HCEC 1CT (cell line): ENCODE results near the gene CDAN1.

Experiments
- DNase-seq: peaks from one replicate; pipeline ENCODE4 v3.0.0-alpha.2; 2017

The CDAN1 gene

GRCh38 chr15:42734076-42734672, 2.8 kb downstream of the CDAN1 start:
- no peak for DNase-seq

GRCh38 chr15:42733027-42733426, 3.9 kb downstream of the CDAN1 start:
- no peak for DNase-seq

GRCh38 chr15:42732095-42732827, 4.7 kb downstream of the CDAN1 start:
- no peak for DNase-seq

- DNase-seq: no peak
These were observed 5.5 kb downstream of the CDAN1 start for GRCh38 chr15:42731461-42731860.

GRCh38 chr15:42730536-42730935, 6.4 kb downstream of the CDAN1 start:
- DNase-seq: no peak

- no peak for DNase-seq
These were observed 6.8 kb downstream of the CDAN1 start for GRCh38 chr15:42730135-42730534.

GRCh38 chr15:42729409-42729808, 7.5 kb downstream of the CDAN1 start:
- no peak for DNase-seq

- DNase-seq: no peak
These were observed 8.0 kb downstream of the CDAN1 start for GRCh38 chr15:42728972-42729371.

GRCh38 chr15:42728560-42728959, 8.4 kb downstream of the CDAN1 start:
- DNase-seq: no peak

GRCh38 chr15:42727750-42728381, 9.1 kb downstream of the CDAN1 start:
- DNase-seq: no peak

GRCh38 chr15:42726114-42726513, 10.8 kb downstream of the CDAN1 start:
- no peak for DNase-seq

- no peak for DNase-seq
These were observed 11.5 kb downstream of the CDAN1 start for GRCh38 chr15:42725331-42725903.

GRCh38 chr15:42724276-42724675, 12.7 kb downstream of the CDAN1 start:
- no peak for DNase-seq

- DNase-seq: no peak
These were observed 13.9 kb downstream of the CDAN1 start for GRCh38 chr15:42723068-42723467.

GRCh38 chr15:42721916-42722315, 15.0 kb downstream of the CDAN1 start:
- DNase-seq: no peak

- no peak for DNase-seq
These were observed 15.9 kb downstream of the CDAN1 start for GRCh38 chr15:42721016-42721415.

GRCh38 chr15:42720071-42720470, 16.9 kb downstream of the CDAN1 start:
- no peak for DNase-seq

- no peak for DNase-seq
These were observed 17.9 kb downstream of the CDAN1 start for GRCh38 chr15:42719043-42719442.

- no peak for DNase-seq
These were observed 20.3 kb downstream of the CDAN1 start for GRCh38 chr15:42716626-42717025.

GRCh38 chr15:42716125-42716524, 20.8 kb downstream of the CDAN1 start:
- DNase-seq: no peak

GRCh38 chr15:42712584-42712983, 24.3 kb downstream of the CDAN1 start:
- no peak for DNase-seq

- DNase-seq: no peak
These were observed 25.2 kb downstream of the CDAN1 start for GRCh38 chr15:42711746-42712145.

- no peak for DNase-seq
These were observed 26.3 kb downstream of the CDAN1 start for GRCh38 chr15:42710662-42711061.
